AG04449 (cell line): ENCODE data around the gene GALNT18.

ENCODE experiments used
- CTCF ChIA-PET: fragments of 350-600 bp; formaldehyde crosslinking; extraction: SDS; loops from one replicate; lab custom pipeline; 2021; ENCODE audit warnings: antibody characterized with exemption; lab: Yijun Ruan, JAX
- POLR2A ChIA-PET: fragments of 400-600, 350-600 bp; formaldehyde crosslinking; extraction: SDS; loops from one replicate; lab custom pipeline; 2020; ENCODE audit warnings: antibody characterized with exemption, inconsistent platforms; lab: Yijun Ruan, JAX
- DNase-seq: peaks from one replicate; pipeline ENCODE4 v3.0.0-alpha.2; 2010; ENCODE audit warnings: low read depth, low spot score
- H3K4me3 ChIP-seq: 2 replicates; pipeline ENCODE4 v1.5.1; 2011; ENCODE audit warnings: low read depth, mild to moderate bottlenecking, control low read depth, low read length
- CTCF ChIP-seq: IDR thresholded peaks from one replicate; pipeline ENCODE4 v1.5.1; 2011; ENCODE audit warnings: mild to moderate bottlenecking, moderate library complexity, low read length, control low read depth, inconsistent platforms; ENCODE audit not compliant: insufficient read depth; ENCODE audit errors: missing control alignments

Gene GALNT18

GRCh38 chr11:11347592-11347991 lies 274.2 kb downstream of the GALNT18 start:
- no peak for DNase-seq
- POLR2A ChIA-PET, result no interaction called here
- CTCF ChIA-PET, result no interaction called here

GRCh38 chr11:11346303-11346702 lies 275.5 kb downstream of the GALNT18 start:
- TF ChIP-seq CTCF, result no peak
- ChIA-PET POLR2A (no interaction called here), CTCF (no interaction called here)
- no peak overlapping the region for H3K4me3 ChIP-seq
- no peak for DNase-seq

More at GRCh38 chr11:11347592-11347991, 274.2 kb downstream of the GALNT18 start:
- H3K4me3 ChIP-seq, result no peak overlapping the region
- no peak for TF ChIP-seq CTCF

GRCh38 chr11:11345099-11345498 lies 276.7 kb downstream of the GALNT18 start:
- H3K4me3 ChIP-seq, result no peak overlapping the region
- DNase-seq, result no peak
- no peak for TF ChIP-seq CTCF
- ChIA-PET POLR2A (no interaction called here), CTCF (no interaction called here)

GRCh38 chr11:11344045-11344444 lies 277.8 kb downstream of the GALNT18 start:
- ChIA-PET POLR2A (no interaction called here), CTCF (no interaction called here)
- DNase-seq, result no peak
- H3K4me3 ChIP-seq, result no peak overlapping the region
- no peak for TF ChIP-seq CTCF

GRCh38 chr11:11338304-11338703 lies 283.5 kb downstream of the GALNT18 start:
- ChIA-PET POLR2A (no interaction called here), CTCF (no interaction called here)
- TF ChIP-seq CTCF, result no peak
- no peak overlapping the region for H3K4me3 ChIP-seq
- DNase-seq, result no peak

- no peak for TF ChIP-seq CTCF
- no peak overlapping the region for H3K4me3 ChIP-seq
- DNase-seq, result no peak
- CTCF ChIA-PET, result no interaction called here
- POLR2A ChIA-PET, result no interaction called here
Observed at GRCh38 chr11:11336664-11337063, 285.1 kb downstream of the GALNT18 start.
